Activated CD4-positive, alpha-beta T cell treated with anti-CD3 and anti-CD28 coated beads, Interleukin-2, Interleukin-6, amounts not matched to agents 100 ng/mL and 50 ng/mL, durations not matched to agents 16 hours and 8 hours (primary cell): Measurements from ENCODE around the gene UST.
A peak's percentile ranks its signal among the peaks of the same experiment; 100 is the strongest.

Experiments used
- DNase-seq: peaks from one replicate; pipeline ENCODE4 v3.0.0-alpha.2; 2020

The UST gene

GRCh38 chr6:148746363-148747144 lies at the start of gene UST:
Gene UST (plus strand): TSS chr6:148747030. CDS start chr6:148747431, 401 bp downstream.
- peak; percentile 52 for DNase-seq

- no peak for DNase-seq
Observed at GRCh38 chr6:148697895-148698440, 48.9 kb upstream of the UST start.

- no peak for DNase-seq
Observed at GRCh38 chr6:148698671-148699180, 48.1 kb upstream of the UST start.

- DNase-seq = no peak
Observed at GRCh38 chr6:148700047-148700715, 46.6 kb upstream of the UST start.

GRCh38 chr6:148700741-148701311 lies 46.0 kb upstream of the UST start:
- DNase-seq = peak; percentile 30

GRCh38 chr6:148701375-148701774 lies 45.5 kb upstream of the UST start:
- no peak for DNase-seq

GRCh38 chr6:148703900-148704299 lies 42.9 kb upstream of the UST start:
- DNase-seq = no peak

GRCh38 chr6:148704400-148705246 lies 42.2 kb upstream of the UST start:
- no peak for DNase-seq

GRCh38 chr6:148708707-148709106 lies 38.1 kb upstream of the UST start:
- DNase-seq = no peak

GRCh38 chr6:148709577-148709976 lies 37.3 kb upstream of the UST start:
- no peak for DNase-seq

GRCh38 chr6:148711833-148712654 lies 34.8 kb upstream of the UST start:
- DNase-seq = peak; percentile 38

- DNase-seq = no peak
Observed at GRCh38 chr6:148713033-148713738, 33.6 kb upstream of the UST start.

GRCh38 chr6:148713921-148714320 lies 32.9 kb upstream of the UST start:
- no peak for DNase-seq

GRCh38 chr6:148716811-148717210 lies 30.0 kb upstream of the UST start:
- no peak for DNase-seq

- DNase-seq = no peak
Observed at GRCh38 chr6:148720406-148720805, 26.4 kb upstream of the UST start.

- no peak for DNase-seq
Observed at GRCh38 chr6:148720897-148721296, 25.9 kb upstream of the UST start.

GRCh38 chr6:148723484-148723883 lies 23.3 kb upstream of the UST start:
- DNase-seq = no peak

- DNase-seq = no peak
Observed at GRCh38 chr6:148724428-148724827, 22.4 kb upstream of the UST start.

- no peak for DNase-seq
Observed at GRCh38 chr6:148727104-148727503, 19.7 kb upstream of the UST start.

- no peak for DNase-seq
Observed at GRCh38 chr6:148735989-148736388, 10.8 kb upstream of the UST start.
